ENCODE results near the gene HEMGN.

HEMGN gene

DNA sequence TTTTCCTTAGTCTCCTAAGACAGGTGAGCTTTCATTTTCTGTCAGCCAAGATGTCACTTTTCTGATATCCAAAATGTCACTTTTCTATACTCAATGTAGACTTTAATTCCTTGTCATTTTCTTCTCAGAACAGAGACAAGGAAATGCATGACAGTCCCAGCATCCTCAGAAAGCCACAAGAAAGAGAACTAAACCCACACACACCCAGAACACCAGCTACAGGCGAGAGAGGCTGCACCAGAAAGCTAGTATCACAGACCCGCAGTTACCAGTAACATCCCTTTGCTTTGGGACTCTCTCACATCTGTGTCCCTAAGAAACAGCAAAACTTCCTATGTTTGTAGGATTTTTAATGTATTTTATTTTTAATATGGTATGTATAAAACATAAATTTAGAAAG is 32.7 kb downstream of the HEMGN start:
- no peak for DNase-seq (ENCODE audit: extremely low spot score)
- CTCF ChIA-PET, result no interaction called here
- POLR2A ChIA-PET, result no interaction called here
- TF ChIP-seq FOXA1 (IDR thresholded peaks at IDR 0.05) (no peak), FOXK2 (IDR thresholded peaks at IDR 0.05) (no peak), SUZ12 (IDR thresholded peaks at IDR 0.05) (no peak), HDGF (IDR thresholded peaks at IDR 0.05; ENCODE audit: borderline replicate concordance) (no peak), BHLHE40 (IDR thresholded peaks at IDR 0.05; ENCODE audit: borderline replicate concordance) (no peak), ELF4 (IDR thresholded peaks at IDR 0.05) (no peak), ARNT (IDR thresholded peaks at IDR 0.05) (no peak), SP1 (IDR thresholded peaks at IDR 0.05) (no peak), FOXM1 (IDR thresholded peaks at IDR 0.05; ENCODE audit: borderline replicate concordance) (no peak)

- POLR2A ChIA-PET, result no interaction called here
- CTCF ChIA-PET, result no interaction called here
- TF ChIP-seq ZNF384 (IDR thresholded peaks at IDR 0.05) (no peak), NFRKB (IDR thresholded peaks at IDR 0.05) (no peak), SP1 (IDR thresholded peaks at IDR 0.05) (no peak), SUZ12 (IDR thresholded peaks at IDR 0.05) (no peak), LEF1 (IDR thresholded peaks at IDR 0.05; ENCODE audit: borderline replicate concordance) (no peak), TARDBP (IDR thresholded peaks at IDR 0.05) (no peak), ARNT (IDR thresholded peaks at IDR 0.05) (no peak)
- DNase-seq (ENCODE audit: extremely low spot score), result no peak
These were observed 33.2 kb downstream of the HEMGN start for GRCh38 chr9:97904725-97905124.

DNA sequence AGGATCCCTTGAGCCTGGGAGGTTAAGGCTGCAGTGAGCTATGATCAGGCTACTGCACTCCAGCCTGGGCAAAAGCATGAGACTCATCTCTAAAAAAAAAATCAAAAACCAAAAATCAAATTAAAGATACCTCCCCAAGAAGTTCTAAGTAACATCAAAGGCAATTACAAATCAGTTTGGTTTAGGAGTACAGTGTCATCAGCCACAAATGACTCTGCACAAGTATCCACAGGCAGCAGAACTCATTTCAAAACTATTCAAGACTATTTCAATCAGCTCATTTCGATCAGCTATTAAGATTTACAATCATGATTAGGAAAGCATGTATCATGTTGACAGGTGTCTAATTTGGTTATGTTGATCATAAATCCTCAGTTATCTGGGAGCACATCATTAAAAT is 34.8 kb downstream of the HEMGN start:
- no peak for DNase-seq (ENCODE audit: extremely low spot score)
- TF ChIP-seq SP1 (IDR thresholded peaks at IDR 0.05), result no peak
- TF ChIP-seq, protein P1, sequence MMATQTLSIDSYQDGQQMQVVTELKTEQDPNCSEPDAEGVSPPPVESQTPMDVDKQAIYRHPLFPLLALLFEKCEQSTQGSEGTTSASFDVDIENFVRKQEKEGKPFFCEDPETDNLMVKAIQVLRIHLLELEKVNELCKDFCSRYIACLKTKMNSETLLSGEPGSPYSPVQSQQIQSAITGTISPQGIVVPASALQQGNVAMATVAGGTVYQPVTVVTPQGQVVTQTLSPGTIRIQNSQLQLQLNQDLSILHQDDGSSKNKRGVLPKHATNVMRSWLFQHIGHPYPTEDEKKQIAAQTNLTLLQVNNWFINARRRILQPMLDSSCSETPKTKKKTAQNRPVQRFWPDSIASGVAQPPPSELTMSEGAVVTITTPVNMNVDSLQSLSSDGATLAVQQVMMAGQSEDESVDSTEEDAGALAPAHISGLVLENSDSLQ (IDR thresholded peaks at IDR 0.05), result no peak
- TF ChIP-seq FOXA1 (IDR thresholded peaks at IDR 0.05), result no peak
- no peak for TF ChIP-seq TARDBP (IDR thresholded peaks at IDR 0.05)
- no peak for TF ChIP-seq ARNT (IDR thresholded peaks at IDR 0.05)
- TF ChIP-seq HDGF (IDR thresholded peaks at IDR 0.05; ENCODE audit: borderline replicate concordance), result no peak
- no peak for TF ChIP-seq L3MBTL2 (conservative IDR thresholded peaks at IDR 0.05)
- no peak for TF ChIP-seq NFRKB (IDR thresholded peaks at IDR 0.05)
- TF ChIP-seq BHLHE40 (IDR thresholded peaks at IDR 0.05; ENCODE audit: borderline replicate concordance), result no peak
- no peak for TF ChIP-seq FOXK2 (IDR thresholded peaks at IDR 0.05)
- ChIA-PET POLR2A (interaction anchor here (0.6 kb wide), 1 partner anchor 16 kb away, joined by 3 read pairs; no protein-coding TSS in a partner anchor), CTCF (interaction anchor here (0.7 to 1.9 kb wide), 2 partner anchors 191 to 271 kb away, joined by 3 to 5 read pairs; no protein-coding TSS in a partner anchor)

DNA sequence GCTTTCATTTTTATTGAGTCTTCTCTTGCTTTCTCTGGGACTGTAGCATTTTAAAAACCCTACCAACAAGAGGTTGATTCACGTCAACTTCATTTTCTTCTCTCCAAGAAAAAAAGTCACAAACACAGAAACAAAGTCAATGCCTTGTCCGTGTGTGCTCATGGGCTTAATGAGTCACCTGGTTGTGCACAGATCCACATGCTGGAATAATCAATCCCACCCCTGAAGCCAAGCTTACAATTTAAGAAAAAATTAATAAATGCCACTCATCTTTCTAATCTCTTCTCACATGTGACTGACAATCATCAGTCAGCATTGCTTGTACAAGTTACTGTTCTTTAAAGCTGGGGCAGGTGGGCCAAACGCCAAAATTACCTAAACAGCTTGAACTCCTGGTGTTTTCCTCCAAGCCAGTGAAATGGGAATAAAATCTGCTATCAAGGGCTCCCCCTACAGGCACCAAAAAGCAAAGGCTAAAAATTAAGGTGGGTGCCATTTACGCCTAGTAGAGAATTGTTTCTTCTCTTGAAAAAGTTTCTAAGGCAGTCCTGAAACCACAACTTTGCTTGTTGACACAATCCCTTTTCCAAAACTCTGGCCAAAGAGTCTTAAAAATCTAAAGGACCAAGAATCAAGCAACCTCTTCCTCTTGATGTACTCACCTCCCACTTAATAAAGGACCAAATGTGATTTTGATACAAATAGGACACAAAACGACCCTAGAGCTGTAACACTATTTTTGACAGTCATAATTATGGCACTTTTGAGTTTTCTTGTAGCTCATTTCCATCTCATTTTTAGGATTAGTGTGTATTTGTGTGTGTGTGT is 37.0 kb downstream of the HEMGN start:
- no peak for TF ChIP-seq SUZ12 (IDR thresholded peaks at IDR 0.05)
- TF ChIP-seq BHLHE40 (IDR thresholded peaks at IDR 0.05; ENCODE audit: borderline replicate concordance), result no peak
- TF ChIP-seq FOXA1 (IDR thresholded peaks at IDR 0.05), result no peak
- no peak for TF ChIP-seq NFRKB (IDR thresholded peaks at IDR 0.05)
- TF ChIP-seq HDGF (IDR thresholded peaks at IDR 0.05; ENCODE audit: borderline replicate concordance), result no peak
- no peak for TF ChIP-seq ELF4 (IDR thresholded peaks at IDR 0.05)
- TF ChIP-seq, protein P1 (IDR thresholded peaks at IDR 0.05), result no peak
- no peak for TF ChIP-seq TARDBP (IDR thresholded peaks at IDR 0.05)
- TF ChIP-seq CTBP1 (IDR thresholded peaks at IDR 0.05; ENCODE audit: borderline replicate concordance), result no peak
- no peak for TF ChIP-seq ZNF384 (IDR thresholded peaks at IDR 0.05)
- TF ChIP-seq LEF1 (IDR thresholded peaks at IDR 0.05; ENCODE audit: borderline replicate concordance), result no peak
- TF ChIP-seq FOXM1 (IDR thresholded peaks at IDR 0.05; ENCODE audit: borderline replicate concordance), result no peak
- no peak for TF ChIP-seq SP1 (IDR thresholded peaks at IDR 0.05)
- no peak for TF ChIP-seq L3MBTL2 (conservative IDR thresholded peaks at IDR 0.05)
- no peak for TF ChIP-seq FOXK2 (IDR thresholded peaks at IDR 0.05)
- TF ChIP-seq ARNT (IDR thresholded peaks at IDR 0.05), result no peak
- ChIA-PET CTCF (interaction anchor here (0.6 to 3.5 kb wide), 9 partner anchors 10 to 1994 kb away, joined by 3 to 21 read pairs (median 5); no protein-coding TSS in a partner anchor), POLR2A (interaction anchor here (1.5 kb wide), 1 partner anchor 21 kb away, joined by 5 read pairs; the partner anchor contains the start of gene TRMO)
- DNase-seq (ENCODE audit: extremely low spot score), result peak; percentile 64

- ChIA-PET POLR2A (interaction anchor here (1.5 kb wide), 1 partner anchor 22 kb away, joined by 5 read pairs; the partner anchor contains the start of gene TRMO), CTCF (interaction anchor here (0.6 to 3.5 kb wide), 5 partner anchors 10 to 1993 kb away, joined by 5 to 21 read pairs (median 5); no protein-coding TSS in a partner anchor)
- no peak for DNase-seq (ENCODE audit: extremely low spot score)
- TF ChIP-seq ZNF384 (IDR thresholded peaks at IDR 0.05) (no peak), ELF4 (IDR thresholded peaks at IDR 0.05) (no peak), SP1 (IDR thresholded peaks at IDR 0.05) (no peak), NFRKB (IDR thresholded peaks at IDR 0.05) (no peak), FOXK2 (IDR thresholded peaks at IDR 0.05) (no peak), ARNT (IDR thresholded peaks at IDR 0.05) (no peak), SUZ12 (IDR thresholded peaks at IDR 0.05) (no peak), L3MBTL2 (conservative IDR thresholded peaks at IDR 0.05) (no peak)
- TF ChIP-seq, protein P1 (IDR thresholded peaks at IDR 0.05), result no peak
These were observed 37.8 kb downstream of the HEMGN start for GRCh38 chr9:97900103-97900737.

Measured in HEK293T (cell line).